NCI-H146 treated with DMSO at 0.1 percent for 48 hours (cell line): ENCODE data around the gene SEC63.
"Not testable (repeated sequence)": the region's sequence is repeated elsewhere in the genome, so short reads cannot be mapped to it uniquely, and the experiment has no call there.

Experiments used
- DNase-seq: peaks from one replicate; lab custom pipeline; 2025; ENCODE audit not compliant: unreplicated experiment; lab: John Stamatoyannopoulos, UW

The SEC63 gene

GRCh38 chr6:107867302-107867615, 90.7 kb downstream of the SEC63 start:
- no peak for DNase-seq

GRCh38 chr6:107866606-107867301, 91.3 kb downstream of the SEC63 start:
- DNase-seq: peak; percentile 11

DNA sequence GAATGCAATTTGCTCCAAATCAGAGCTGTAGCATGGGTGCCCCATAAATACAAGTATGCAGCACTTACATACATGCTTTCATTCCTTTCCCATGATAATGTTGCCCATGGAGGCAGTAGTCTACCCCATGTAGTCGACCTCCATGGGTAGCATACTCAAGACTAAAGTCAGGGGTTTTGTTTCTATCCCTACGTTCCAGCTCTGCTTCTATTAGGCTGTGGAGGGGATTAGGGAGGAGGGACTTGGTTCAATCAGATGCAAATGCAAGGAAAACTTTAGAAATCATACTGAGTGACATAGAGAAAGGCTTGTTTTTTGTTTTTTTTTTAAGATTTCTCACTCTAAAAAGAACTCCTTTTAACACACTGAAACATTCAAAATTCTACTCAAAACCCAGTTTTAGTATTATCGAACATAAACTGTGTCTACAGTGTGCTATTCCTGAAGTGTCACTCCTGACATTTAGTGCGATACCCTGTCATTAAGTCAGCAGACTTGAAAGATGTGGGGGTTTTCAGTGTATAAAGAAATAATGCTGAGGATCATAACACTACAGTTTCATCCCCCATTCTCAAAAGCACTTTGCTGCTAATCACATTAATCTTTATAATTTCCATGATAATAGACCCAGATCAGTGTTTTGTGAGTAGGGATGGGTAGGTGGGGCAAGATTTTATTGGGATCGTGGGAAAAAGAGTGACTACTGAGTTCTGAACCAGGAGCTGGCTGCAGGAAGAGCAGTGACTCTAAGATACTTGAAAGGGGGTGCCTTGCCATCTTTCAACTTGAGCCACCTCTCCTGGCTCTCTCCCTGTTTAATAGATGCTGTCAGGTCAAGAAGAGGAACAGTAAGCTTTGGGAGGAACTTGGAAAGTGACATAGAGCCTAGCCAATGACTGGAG, 93.5 kb downstream of the SEC63 start:
- no peak for DNase-seq

GRCh38 chr6:107862383-107862782, 95.6 kb downstream of the SEC63 start:
- no peak for DNase-seq

DNA sequence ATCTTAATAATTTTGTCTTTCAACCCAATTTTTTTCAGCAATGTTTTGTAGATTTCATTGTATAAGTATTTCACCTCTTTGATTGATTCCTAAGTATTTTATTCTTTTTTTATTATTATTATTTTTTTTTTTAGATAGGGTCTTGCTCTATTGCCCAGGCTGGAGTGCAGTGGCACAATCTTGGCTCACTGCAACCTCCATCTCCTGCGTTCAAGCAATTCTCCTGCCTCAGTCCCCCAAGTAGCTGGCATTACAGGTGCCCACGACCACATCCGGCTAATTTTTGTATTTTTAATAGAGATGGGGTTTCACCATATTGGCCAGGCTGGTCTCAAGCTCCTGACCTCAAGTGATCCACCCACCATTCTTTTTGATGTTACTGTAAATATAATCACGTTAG, 97.0 kb downstream of the SEC63 start:
- DNase-seq: not testable (repeated sequence)

- DNase-seq: not testable (repeated sequence)
These were observed 97.9 kb downstream of the SEC63 start for GRCh38 chr6:107860144-107860543.

DNA sequence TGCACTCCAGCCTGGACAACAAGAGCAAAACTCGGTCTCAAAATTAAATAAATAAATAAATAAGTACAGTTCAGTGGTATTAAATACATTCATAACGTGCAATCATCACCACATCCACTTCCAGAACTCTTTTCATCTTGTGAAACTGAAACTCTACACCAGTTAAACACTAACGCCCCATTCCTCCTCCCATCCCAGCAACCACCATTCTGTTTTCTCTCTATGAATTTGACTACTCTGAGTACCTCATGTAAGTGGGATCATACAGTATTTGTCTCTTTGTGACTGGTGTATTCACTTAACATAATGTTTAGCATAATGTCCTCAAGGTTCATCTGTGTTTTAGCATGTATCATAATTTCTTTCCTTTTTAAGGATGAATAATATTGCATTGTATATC, 104.8 kb downstream of the SEC63 start:
- no peak for DNase-seq

- no peak for DNase-seq
These were observed 108.7 kb downstream of the SEC63 start for GRCh38 chr6:107849325-107849724.

DNA sequence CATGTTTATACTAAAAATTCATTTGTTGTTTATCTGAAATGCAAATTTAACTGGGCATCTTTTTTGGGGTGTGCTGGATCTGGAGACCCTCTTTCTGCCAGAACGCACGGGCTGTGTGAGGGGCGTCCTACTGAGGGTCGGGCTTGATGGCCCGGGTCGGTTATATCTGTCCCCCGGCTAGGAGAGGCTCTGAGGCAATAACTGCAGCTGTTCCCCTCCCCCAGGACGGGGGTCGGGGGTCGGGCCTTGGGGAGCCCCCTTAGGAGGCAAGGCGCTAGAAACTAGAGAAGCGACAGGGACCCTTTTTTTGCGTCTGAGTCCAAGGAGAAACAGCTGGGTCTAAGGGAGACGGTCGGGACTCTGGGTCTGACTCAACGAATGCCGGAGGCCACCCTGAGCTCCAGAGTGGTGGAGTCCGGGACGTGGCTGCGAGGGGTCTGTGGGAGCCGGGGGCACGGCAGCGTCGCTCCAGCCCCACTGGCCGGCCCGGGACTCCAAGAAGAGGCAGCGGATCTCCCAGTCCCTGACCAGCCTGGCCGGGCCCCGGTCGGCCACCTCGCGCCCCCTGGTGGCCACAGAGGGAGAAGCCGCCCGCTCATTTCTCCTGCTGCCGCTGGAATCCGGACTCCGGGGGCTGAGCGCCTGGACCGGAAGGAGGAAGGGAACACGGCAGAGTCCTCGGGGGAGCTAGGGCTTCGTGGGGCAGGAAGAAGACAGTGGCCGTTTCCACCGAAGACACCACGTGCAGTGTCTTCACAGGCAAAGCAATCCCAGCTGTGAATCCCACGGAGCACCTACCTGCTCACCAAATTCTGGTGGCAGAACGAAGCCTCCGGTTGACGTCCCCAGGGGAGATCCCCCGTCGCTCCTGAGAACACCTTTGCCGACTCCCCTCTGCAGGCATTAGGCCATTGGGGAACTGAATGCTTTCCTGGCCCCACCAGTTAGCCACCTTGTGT, 109.9 kb downstream of the SEC63 start:
- DNase-seq: peak; percentile 64

DNA sequence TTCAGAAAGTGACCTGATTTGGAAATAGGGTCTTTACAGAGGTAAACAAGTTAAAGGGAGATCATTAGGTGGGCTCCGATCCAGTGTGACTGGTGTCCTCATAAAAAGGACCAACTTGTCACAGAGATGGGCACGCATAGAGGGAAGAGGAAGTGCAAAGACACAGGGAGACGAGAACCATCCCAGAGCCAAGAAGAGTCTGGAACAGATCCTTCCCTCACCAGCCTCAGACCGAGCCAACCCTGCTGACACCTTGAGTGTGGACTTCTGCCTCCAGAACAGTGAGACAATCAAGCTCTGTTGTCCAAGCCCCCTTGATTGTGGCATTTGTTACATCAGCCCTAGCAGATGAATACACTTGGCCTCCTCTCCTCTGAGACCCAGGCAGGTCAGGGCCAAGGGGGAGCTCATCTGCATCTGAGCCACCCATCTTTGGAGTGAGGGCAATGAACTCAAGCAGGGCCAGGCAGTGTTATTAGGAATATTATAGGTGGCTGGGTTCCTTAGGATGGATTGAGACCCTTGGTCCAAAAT, 111.7 kb downstream of the SEC63 start:
- DNase-seq: no peak

- no peak for DNase-seq
These were observed 112.2 kb downstream of the SEC63 start for GRCh38 chr6:107845777-107846176.

GRCh38 chr6:107843400-107843799, 114.6 kb downstream of the SEC63 start:
- no peak for DNase-seq

- DNase-seq: no peak
These were observed 116.7 kb downstream of the SEC63 start for GRCh38 chr6:107841275-107841670.

DNA sequence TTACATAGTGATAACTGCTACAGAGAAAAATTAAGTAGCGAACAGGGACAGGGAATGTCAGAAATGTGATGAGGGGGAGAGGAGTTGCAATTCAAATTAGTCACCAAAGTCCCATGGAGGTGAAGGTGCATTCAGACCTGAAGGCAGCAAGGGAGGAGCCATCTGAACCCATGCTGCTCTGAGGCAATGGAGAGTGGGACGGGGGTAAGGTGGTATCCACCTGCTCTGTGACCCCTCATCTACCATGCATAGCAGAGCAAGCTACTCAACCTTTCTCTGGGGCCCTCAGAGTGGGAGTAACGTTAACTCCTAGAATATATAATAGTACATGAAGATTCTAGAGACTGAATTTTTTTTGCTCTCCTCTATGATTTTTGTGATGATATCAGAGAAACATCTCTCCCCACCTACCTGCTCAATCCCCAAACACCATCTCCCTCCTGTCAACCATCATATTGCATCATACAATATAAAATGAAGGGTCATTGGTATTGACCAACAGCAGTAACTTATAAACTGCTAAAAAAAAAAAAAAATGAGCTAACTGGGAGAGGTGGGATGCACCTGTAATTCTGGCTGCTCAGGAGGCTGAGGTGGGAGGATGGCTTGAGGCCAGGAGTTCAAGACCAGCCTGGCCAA, 117.3 kb downstream of the SEC63 start:
- no peak for DNase-seq

DNA sequence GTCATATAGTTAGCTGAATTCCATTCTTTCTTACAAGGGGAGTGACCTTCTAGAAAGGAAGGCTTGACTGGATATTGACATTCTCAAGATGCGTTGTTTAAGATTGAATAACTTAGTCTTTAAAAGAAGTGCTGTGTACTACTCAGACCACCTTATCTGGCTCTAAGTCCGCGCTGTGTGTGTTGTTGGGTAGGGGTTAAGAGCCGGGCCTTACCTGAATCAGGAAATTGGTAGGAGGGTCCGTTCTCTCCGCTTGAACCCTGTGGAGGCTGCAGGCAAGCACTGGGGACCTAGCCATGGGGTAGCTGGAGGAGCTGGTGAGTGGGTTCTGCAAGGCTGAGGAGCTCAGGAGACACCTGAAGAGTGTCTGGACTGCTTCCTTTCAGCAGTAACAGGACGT, 124.9 kb downstream of the SEC63 start:
- DNase-seq: no peak

DNA sequence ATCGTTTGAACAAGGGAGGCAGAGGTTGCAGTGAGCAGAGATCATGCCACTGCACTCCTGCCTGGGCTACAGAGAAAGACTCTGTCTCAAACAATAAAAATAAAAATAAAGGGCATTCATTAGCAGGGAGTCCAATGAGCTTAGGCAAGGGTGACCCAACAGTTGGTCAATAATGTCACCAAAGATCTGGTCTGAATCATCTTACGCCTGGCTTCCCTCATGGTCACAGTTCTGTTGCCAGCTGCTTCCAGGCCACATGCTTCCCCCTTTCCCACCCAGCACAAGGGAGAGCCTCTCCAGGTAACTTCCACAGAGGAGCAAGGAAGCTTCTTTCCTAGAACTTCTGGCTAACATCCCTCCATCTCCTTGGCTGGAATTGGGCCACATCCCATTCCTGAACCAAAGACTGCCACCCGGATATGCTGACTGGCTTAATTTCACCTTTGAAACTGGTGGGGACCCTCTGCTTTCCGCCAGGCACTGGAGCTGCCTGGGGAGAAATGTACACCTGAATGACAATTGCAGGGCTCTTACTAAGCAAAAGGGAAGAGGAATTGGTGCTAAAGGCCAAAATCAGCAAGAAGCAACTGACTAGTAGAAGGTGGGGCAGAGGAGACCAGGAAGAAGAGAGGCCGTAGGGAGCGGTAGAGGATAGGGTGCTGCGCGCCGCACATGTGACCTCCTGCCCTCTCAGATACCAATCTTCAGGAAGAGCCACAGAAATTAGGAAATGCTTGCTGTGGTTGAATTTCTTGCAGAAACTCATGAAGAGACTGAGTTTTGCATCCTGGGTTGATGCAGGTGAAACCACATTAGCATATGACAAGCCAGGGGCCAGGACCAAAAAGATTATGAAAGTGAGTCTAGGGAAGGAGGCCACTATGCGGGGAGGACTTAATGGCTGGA, 125.6 kb downstream of the SEC63 start:
- no peak for DNase-seq

DNA sequence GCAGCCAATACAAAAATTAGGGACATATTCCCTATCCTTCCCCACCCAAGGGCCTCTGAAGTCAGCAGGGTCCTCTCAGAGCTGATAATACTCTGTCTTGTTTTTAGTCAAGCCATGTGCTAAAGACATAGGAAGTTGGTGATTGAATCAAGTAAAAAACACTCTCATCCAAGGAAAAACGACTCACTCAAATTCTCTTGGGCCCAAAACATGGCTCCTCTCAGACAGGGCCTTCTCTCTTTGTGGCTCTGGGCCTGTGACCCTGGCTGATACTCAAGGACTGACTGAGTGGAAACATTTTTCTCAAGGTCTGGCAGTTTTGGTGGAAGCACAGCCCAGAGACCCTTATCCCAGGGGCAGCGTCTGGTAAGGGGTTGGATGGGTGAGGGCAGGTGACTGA, 127.9 kb downstream of the SEC63 start:
- no peak for DNase-seq

GRCh38 chr6:107827541-107827940, 130.5 kb downstream of the SEC63 start:
- no peak for DNase-seq

DNA sequence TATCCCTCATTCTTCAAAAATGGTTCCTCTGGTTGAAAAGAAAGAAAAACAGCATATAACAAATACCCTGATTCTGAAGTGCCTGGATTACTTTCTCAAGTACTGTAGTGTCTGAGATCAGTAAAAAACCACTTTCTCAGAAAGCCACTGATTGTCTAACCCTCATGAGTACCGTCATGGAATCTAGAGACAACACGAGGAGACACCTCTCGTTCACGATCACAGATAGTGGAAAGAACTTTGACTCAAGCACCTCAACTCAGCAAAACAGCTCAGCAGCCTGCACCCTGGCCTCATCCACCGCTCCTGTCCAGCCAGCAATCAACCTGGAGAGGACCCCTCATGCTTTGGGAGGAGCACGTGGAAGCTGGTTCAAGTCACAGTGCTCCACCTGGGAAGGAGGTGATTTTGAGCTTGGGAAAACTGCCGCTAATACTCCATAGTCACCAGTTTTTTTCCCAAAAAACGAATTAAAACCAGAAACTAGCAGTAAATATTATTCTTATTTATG, 134.9 kb downstream of the SEC63 start:
- DNase-seq: no peak
